CD4-positive, alpha-beta T cell treated with Interleukin-12 subunit alpha and Interleukin-12 subunit beta, for 1 hour (primary cell): ENCODE results near the gene CHSY3.

Source experiments
- DNase-seq: peaks from one replicate; pipeline ENCODE4 v3.0.0-alpha.2; 2020

CHSY3 gene

DNA sequence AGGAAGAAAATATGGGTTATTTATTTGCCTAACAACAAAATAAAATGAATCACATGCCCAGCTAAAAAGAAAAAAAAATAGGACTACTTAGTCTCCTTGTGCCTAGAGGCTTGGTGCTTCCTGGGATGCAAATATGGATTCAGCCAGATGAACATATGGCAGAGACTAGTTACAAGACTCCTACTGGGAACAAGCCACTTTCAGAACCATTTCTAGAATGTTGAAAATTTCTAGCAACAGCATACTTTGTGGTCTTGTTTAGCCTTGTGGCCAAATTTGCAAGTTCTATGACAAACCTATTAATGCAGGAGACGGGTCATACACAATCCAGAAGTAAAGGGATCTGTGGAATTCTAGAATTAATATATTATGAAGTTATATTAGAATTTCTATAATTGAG is 198.7 kb downstream of the CHSY3 start:
- no peak for DNase-seq

DNA sequence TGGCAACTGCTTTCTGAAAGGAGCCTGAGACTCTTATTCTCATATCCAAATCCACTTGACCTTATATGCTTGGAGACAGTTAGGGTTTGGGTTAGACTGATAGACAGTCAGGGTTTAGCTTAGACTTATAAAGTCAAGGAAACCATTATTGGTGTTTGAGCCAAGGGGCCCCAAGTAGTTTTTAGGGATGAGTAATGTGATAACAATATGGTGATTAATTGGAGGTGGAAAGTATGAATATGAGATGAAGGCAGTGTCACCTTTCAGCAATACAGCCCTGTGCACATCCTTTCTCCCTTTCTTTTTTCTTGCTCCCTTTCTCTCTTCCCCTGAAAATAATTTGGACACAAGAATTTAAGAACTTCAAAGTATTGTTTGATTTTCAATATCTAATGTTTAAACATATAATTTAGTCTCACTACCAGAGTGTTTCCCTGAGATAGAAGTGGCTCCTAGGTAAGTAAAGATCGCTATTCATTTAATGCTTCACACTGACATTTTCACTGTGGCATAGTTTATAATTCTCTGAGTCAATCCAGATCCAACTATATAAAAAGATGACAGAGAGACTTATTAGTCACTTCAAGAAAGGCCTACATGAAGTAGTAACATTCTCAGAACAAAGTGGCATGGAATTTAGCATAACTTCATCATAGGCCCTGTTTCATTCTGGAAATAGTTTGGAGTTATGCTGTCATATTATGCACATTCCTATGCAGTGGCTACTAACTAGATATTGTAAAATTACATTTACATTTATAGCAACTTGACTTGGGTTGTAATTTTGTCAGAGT is 200.8 kb downstream of the CHSY3 start:
- DNase-seq, result no peak

DNA sequence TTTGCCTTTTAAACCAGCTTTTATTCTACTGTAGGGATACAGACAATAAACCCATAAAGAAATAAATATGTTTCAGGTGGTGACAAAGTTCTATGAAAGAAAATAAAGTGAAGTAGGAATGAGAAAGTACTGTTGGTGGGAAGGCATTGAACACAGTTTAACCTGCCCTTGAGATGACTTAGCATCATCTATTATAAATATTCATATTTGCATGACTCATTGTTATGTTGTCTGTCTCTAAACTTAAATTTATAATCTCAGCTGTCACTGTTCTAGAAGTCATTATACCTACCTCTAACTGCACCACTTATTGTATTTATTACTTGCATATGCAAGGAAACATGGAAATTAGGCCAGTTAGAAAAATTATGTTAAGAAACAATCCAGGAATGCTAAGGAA is 202.2 kb downstream of the CHSY3 start:
- DNase-seq, result no peak

DNA sequence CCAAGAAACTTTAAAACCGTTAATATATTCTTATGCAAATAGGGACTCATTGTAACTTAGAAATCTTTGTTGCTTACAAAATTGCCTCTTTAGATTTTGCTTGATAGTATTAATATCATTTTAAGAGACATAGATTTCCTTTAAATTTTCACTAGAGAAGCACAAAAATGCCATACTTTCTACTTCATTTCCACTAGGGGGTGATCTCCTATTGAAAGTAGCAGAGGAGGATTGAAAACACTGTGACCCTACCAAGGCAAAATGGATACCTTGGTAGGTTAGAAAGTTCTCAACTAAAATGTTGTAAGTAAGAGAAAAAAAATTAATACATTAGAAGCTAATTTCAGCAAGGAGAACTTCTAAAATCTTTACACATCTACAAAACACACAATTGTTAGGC is 204.9 kb downstream of the CHSY3 start:
- DNase-seq, result peak; percentile 10

DNA sequence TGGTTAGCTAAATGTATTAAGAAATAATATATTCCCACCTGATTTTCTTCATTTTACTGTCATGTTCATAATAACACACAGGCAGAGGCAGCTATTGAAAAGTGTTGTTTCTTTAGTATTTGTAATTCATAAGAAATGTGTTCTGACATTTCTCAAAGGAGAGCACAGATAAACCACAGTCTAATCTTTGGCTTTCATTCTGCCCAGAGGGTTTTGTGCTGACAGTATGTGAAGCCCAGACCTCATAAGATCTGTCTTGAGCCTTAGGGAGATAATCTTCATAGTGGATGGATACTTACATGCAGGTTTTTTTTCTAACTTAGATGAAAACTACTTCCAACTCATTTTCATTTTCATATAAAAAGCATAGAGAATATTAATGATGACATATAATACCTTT is 206.1 kb downstream of the CHSY3 start:
- no peak for DNase-seq

DNA sequence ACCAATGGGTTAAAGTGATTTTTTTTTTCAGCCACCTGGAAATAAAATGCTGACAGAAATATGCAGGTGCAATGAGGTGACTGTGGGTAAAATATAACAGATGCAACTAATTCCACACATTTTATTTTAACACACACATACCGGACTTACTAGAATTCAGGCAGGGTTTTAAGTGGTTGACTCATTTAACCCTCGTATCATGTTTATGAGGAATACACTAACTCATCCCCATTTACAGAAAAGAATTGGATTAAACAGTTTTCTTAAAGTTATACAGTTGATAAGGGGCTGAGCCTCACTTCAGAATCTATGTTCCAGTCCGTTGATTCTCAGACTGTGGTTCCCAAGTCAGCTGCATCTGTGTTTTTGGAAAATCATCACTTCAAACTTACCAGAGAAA is 207.5 kb downstream of the CHSY3 start:
- DNase-seq, result no peak

DNA sequence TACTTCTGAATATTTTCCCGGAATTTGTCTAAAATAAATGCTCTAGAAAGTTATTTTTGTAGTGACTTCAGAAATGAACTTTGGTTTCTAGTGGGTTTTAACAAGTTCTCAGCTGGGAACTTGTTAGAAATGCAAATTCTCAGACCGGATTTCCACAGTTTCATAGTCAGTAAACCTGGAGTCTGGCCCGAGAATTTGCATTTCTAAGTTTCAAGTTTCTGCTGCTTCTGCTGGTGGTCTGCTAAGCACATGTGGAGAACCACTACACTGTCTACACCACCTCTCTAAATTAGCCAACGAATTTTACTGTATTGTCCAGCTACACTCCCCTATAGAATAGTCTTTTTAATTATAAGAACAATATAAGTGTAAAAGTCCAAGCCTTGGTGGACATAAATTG is 208.0 kb downstream of the CHSY3 start:
- DNase-seq, result no peak

DNA sequence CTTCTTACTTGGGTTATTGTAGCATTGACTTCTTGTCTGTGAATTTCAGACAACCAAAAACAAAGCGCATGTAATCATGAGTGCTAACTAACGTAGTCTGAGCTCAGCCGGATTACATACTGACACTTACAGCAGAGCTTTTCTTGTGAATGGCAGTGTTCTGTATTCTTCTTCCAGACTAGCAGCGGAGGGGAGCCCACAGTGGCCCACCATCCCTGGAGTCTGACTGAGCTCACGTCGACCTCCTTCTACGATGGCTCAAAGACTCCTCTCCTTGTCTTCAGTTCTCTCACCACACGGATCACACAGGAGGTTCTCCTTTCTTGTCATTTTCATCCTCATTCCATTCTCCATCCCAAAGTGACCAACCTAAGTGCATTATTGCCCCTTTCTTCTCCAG is 211.4 kb downstream of the CHSY3 start:
- no peak for DNase-seq

DNA sequence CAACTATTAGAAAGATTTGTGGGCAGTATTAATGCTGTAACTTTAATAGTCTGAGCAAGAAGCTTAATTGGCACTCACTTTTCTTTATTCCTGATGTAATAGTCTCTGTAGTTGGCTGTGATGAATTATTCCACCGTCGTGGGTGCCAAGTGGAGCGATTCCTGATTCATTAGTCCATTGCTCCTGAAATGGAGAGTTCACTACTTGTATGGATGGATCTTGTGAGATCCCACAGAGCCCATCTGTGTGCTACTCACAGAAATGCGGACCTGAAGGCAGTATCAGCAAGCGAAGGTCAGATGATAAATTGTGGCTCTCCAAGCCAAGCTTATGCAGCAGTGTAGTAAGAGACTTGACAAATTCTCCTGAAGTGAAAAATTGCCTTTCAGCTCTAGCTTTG is 212.2 kb downstream of the CHSY3 start:
- DNase-seq, result no peak

DNA sequence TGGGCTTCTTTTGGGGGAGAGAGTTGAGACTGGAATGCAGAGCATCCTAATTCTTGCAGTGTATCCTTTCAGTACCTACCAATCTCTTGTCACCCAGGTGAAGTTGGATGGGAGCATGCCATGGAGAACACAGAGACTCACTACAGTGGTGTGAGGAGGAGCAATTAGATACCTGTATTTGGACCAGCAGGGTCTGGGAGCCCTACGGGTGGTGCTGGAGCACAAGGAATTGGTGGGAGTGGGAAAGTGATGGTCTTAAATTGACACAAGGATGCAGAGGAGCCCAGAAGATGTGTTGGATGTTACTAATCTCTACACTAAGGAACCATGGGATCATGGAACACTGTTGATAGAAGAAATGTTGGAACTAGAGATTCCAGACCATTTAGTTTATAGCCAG is 212.7 kb downstream of the CHSY3 start:
- DNase-seq, result no peak

DNA sequence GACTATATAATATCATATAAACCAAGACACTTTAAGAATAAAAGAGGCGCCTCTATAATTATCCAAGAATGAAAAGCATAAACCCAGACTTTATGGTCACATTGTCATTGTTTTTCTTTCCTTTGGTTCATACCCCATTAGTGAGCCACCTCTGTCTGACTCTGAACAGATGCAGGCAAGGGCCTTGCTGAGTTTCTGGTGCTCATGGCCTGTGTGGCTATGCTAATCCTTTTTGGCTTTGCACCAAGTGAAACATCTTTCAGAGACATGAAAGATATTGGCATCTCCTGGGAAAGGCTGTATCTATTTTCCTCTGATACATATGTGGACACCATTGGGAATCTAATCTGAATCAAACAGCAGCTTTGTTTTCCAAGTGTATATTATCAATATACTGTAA is 222.5 kb downstream of the CHSY3 start:
- no peak for DNase-seq

DNA sequence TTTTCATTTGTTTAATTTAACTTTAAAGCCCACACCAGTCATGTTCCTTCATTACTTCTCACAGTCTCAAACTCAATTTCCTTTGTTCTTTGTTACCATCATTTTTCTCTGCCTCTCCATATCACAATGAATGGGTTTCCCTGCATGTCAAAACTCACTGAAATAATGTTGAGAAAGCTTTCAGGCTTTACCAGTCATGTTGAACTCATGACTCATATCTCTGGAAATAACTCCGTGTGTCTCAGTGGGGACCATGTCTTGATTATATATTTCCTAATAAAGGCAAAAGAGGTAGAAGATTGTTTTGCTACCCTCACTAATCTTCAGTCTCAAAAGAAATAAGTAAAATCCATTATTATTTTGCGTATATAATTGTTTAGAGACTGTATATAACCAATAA is 231.2 kb downstream of the CHSY3 start:
- DNase-seq, result no peak

DNA sequence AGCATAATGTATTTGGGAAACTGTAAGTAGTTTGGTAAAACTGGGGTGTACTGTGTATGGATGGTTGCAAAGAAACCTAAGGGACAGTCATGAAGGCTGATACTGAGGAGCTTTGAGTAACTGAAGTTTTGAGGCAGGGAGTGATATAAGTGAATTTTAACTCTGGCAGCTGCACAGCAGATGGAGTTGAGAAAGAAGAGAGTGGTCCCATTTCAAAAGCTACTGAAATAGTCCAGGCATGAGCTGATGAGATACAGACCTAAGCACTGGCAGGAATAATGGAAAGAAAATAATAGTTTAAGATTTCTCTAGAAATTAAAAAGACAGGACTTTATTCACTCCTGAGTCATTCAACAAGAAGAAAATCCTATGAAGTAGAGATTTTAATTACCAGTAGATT is 232.0 kb downstream of the CHSY3 start:
- no peak for DNase-seq

DNA sequence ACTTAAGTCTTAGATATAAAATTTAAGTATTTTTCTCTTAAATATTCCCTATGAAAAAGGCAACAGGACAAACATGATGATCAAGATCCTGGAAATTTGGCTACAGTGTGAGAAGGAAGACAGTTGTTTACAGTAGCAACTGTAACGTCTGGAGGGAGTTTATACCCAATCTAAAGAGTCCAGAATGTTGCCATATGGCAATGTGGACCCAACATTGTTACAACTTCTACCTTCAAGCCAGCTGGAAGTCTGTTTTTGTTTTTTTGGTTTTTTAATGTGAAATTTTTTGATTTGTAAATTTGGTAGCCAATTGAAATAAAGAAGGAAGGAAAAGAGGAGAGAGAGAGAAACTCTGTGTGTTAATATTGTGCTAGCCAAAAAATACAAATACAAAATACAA is 233.4 kb downstream of the CHSY3 start:
- no peak for DNase-seq

DNA sequence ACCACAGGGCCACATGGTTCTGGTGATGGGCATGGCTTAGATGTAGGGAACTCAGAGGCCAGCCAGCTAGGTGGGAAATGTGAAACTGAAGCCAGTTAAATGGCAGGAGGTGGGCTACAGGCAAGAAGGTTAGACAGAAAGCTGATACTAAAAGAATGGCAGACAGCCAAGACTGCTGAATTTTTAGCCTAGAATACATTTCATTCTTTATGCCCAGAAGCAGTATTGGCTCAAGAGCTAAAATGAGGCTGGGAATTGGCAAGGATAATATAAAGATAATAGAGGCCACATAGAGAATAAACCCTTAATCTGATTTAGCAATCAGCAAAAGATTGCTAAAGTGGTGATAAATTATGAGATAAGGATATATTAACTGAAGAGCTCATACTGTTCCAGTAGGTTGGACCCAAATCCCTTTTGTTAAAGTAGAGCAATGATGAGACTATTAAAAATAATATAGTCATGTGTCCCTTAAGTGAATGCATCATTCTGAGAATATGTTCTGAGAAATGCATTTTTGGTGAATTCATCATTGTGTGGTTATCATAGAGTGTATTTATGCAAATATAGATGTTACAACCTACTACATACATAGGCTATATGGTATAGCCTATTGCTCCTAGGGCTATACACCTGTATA is 234.3 kb downstream of the CHSY3 start:
- no peak for DNase-seq

DNA sequence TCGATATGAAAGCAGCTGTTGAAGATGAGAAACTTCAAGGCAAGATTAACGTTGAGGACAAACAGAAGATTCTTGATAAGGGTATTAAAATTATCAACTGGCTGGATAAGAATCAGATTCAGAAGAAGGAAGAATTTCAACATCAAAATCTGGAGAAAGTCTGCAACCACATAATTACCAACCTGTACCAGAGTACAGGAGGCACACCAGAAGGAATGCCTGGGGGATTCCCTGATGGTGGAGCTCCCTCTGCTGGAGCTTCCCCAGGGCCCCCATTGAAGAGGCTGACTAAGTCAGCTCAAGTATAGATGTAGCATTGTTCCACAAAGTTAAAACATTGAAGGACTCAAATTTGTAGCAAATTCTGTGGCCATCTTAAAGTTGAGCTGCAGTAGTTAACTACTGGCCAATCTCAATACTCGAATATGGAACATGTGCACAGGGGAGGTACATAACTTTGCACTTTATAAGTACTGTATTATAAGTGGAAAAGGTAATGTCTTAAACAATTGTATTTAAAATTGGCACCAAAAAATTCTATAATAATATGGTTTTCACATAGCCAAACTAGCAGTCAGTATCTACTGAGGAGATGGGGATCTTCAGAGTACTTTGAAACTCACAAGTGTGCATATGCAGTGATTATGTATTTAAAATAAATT is 237.5 kb downstream of the CHSY3 start:
- DNase-seq, result no peak

DNA sequence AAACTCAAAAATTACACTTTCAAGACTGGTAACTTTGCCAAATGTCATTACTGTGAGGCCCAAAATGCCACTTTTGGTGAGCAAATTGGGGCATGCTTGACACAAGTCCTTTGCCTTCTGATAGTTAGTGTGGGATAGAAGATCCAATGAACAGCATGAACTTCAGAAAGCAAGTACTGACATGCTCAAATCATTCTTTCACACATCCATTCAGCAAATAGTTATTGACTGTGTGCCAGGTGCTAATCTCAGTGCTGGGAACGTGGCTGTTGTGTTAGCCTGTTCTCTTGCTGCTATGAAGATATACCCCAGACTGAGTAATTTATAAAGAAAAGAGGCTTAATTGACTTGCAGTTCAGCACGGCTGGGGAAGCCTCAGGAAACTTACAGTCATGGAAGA is 247.0 kb downstream of the CHSY3 start:
- DNase-seq, result no peak

DNA sequence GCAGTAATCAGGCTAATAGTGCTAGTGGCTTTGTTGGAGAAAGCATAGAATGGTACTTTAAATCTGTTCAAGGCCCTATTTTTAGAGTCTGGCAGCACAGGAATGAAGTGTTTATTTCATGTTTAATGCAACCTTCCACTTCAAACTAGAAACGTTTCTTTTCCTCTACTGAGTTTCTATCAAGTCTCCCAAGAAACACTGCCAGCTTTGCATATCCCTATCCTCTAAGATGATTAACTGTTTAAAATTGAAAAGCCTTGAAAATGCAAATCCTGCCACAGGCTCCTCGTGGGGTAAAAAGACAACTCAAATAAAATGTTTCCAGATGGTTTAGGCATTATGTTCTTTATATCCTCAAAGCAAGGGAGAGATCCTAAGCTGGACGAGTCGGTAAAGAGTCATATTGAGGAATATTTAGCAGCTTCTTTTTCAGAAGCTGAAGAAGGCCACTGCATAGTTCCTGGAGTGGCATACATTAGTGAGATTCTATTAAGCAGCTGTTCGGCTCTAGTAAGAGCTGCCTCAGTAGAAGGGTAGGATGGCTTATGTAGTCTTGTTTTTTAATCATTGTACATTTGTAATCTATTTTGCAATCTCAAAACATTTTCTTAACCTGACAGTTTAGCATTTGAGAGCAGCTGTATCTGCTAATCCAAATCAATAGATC is 251.2 kb downstream of the CHSY3 start:
- DNase-seq, result no peak

DNA sequence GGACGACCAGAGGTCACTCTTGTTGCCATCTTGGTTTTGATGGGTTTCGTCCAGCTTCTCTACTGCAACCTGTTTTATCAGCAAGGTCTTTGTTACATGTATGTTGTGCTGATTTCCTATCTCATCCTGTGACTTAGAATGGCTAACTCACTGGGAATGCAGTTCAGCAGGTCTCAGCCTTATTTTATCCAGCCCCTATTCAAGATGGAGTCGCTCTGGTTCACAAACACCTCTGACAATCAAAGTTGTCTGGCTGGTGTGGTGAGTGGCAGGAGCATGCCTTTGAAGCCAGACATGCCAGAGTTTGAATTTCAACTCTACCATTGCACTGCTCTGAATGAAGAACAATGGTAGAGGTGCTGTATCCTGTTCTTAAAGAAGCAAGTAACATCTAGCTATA is 253.8 kb downstream of the CHSY3 start:
- no peak for DNase-seq

DNA sequence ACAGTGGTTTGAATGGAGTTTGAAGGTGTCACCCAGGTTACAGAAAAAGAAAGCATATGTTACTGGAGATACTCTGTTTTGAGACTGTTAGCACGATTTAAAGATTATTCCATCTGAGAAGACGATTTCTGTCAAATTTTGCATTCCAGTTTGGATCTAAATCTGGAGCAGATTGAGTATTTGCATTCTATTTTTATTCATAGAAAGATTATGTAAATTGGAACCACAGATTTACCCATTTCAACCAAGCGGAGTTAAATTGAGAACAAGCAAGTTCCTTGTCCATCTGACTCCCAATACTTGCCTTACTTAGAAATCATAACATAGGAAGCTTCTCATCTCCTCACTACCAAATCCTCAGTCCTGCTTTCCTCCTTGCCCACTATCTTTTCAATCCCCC is 255.7 kb downstream of the CHSY3 start:
- DNase-seq, result no peak

DNA sequence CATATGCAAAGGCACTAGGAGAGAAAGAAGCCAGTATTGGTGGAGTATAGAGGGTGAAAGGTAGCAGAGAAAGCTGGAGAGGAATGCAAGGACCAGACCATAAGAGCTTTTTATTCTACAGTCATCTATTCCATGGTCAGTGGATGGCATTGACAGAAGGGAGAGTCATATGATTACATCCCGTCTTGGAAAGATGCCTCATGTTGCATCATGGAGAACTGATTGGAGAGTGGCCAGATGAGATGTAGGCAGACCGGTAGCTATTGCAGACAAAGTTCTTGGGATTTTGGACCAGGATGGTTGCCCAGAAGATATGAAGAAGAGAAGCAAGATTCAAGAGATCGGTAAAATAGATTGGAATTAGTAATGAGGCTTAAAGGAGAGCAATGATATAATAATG is 260.7 kb downstream of the CHSY3 start:
- no peak for DNase-seq

DNA sequence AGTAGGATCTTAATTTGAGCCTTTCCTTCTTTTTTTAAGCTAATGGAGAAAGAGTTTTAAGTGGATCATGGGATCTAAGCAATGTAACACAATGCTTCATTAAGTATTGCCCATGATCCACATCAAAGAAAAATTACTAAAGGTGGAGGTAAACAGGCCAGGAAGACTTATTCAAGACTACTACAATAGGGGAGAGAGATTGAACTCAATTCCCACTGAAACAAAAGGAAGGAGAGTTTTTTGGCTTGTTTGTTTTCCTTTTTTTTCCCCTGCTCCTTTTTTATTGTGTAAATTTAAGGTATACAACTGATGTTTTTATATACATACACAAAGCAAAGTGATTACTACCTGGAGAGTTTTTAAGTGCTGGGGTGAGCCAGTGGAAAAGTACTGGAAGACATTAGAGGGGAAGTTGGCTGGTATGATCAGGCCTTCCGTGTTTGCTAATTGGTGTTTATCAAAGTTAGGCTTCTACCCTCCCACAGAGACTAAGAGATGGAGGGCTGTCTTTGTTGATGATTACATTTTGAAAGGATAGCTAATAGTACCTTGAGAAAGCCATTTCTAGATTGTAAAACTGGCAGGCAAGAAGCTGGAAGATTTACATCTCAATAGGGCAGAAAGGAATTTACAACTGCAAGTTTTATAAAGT is 262.7 kb downstream of the CHSY3 start:
- no peak for DNase-seq

DNA sequence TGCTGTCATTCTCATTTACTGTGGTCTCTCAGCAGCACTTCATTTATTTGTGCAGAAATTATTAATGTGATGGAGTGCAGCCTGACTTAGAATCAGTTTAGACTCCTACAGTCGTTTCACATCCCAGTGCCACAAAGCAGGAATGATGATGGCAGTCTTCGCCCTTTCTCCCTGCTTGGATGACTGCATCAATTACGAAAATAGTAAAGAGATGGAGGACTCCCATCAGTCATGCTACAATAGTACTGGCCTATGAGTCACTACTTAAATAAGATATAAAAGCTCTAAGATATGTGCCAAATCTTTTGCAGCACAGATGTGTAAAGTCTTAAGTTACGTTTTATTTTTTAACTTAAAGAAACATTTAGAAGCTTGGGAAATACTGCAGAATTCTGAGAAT is 263.9 kb downstream of the CHSY3 start:
- DNase-seq, result no peak
